Muscle of leg (tissue), 11 donors: ENCODE results near the gene SYT9. TPM values are rescaled to one million over a fixed set of nuclear protein-coding genes. Genes with fewer than 3 reads are reported as not detected.

Experiments
- DNase-seq: peaks from one replicate; pipeline ENCODE4 v3.0.0; 2013
- H3K27ac ChIP-seq: one replicate; pipeline ENCODE4 v1.5.1; 2013; ENCODE audit warnings: mild to moderate bottlenecking, low read length, control low read depth
- H3K27me3 ChIP-seq: one replicate; pipeline ENCODE4 v1.6.1; 2013; ENCODE audit warnings: low read length; ENCODE audit not compliant: control insufficient read depth, insufficient read depth
- H3K36me3 ChIP-seq: one replicate; pipeline ENCODE4 v1.6.1; 2013; ENCODE audit warnings: low read length; ENCODE audit not compliant: control insufficient read depth, insufficient read depth
- H3K4me1 ChIP-seq: one replicate; pipeline ENCODE4 v1.6.1; 2013; ENCODE audit warnings: low read length; ENCODE audit not compliant: control insufficient read depth, insufficient read depth
- H3K4me3 ChIP-seq: one replicate; pipeline ENCODE4 v1.5.1; 2013; ENCODE audit warnings: low read length, control low read depth
- H3K9me3 ChIP-seq: replicated peaks from 2 replicates; pipeline ENCODE4 v1.6.1; 2013; ENCODE audit warnings: low read depth, low read length; ENCODE audit not compliant: control insufficient read depth
- WGBS: methylation state at CpG from one replicate; pipeline ENCODE4 v1.1.5; 2013; ENCODE audit warnings: missing lambda C conversion rate; ENCODE audit not compliant: insufficient coverage; 5-methylcytosine and 5-hydroxymethylcytosine counted together
- polyA plus RNA-seq, 8 donors: library from polyadenylated mRNA; unstranded; fragments of 120-200 nt; gene quantifications; one replicate each; pipeline versions ENCODE4 v1.2.1 to v1.2.3, GENCODE V29; 2013; ENCODE audit warnings: inconsistent platforms in 1 of 8, low replicate concordance in 1 of 8; ENCODE audit not compliant: insufficient read length in 8 of 8, insufficient read depth in 1 of 8
- total RNA-seq: library from RNA; stranded (reverse); fragments of 120-200 nt; gene quantifications from one replicate; pipeline ENCODE4 v1.2.4, GENCODE V29; 2013

The SYT9 gene
- total and polyA plus RNA-seq, 9 donors, result 0.19 to 1.1 (median 0.54) TPM

- WGBS, result no CpG with 5 or more reads among the region's 3 CpGs
- H3K4me3 ChIP-seq, result no peak overlapping the region
- H3K9me3 ChIP-seq, result no peaks in the 10 kb centered on the region
These were observed 18.6 kb downstream of the SYT9 start for GRCh38 chr11:7270233-7270865.

DNA sequence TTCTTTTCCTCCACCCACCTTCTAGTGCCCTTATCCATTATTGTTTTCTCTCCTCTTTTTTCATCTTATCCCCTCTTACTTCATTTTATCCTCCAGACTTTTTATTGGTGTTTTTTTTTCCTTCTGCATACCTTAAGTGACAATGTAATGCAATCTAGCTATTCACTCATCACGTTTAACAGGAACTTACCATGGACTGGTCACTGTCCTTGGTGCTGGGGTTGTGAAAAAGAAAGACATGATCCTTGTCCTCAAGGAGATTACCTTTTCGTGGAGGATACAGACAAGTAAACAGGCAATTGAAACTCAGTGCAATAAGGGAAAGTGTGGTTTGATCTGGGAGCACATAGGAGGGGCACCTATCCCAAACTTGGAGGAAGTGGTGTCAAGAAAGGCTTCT, 20.7 kb downstream of the SYT9 start:
- 55% methylated on average over 1 of the region's 2 CpGs for WGBS
- DNase-seq, result no peak
- Histone ChIP-seq H3K9me3 (no peaks in the 10 kb centered on the region), H3K36me3 (no peaks in the 10 kb centered on the region), H3K4me3 (no peak overlapping the region), H3K27me3 (no peaks in the 10 kb centered on the region), H3K4me1 (no peaks in the 10 kb centered on the region), H3K27ac (no peak overlapping the region)

More at GRCh38 chr11:7270233-7270865, 18.6 kb downstream of the SYT9 start:
- Histone ChIP-seq H3K4me1 (no peaks in the 10 kb centered on the region), H3K27me3 (no peaks in the 10 kb centered on the region), H3K27ac (no peak overlapping the region), H3K36me3 (no peaks in the 10 kb centered on the region)
- DNase-seq, result no peak

GRCh38 chr11:7275133-7275532, 23.4 kb downstream of the SYT9 start:
- Histone ChIP-seq H3K27me3 (no peaks in the 10 kb centered on the region), H3K4me1 (no peaks in the 10 kb centered on the region), H3K9me3 (no peaks in the 10 kb centered on the region), H3K36me3 (no peaks in the 10 kb centered on the region), H3K4me3 (no peak overlapping the region), H3K27ac (no peak overlapping the region)
- no peak for DNase-seq

GRCh38 chr11:7278314-7278917, 26.7 kb downstream of the SYT9 start:
- no peaks in the 10 kb centered on the region for H3K9me3 ChIP-seq
- H3K27me3 ChIP-seq, result no peaks in the 10 kb centered on the region
- H3K4me3 ChIP-seq, result no peak overlapping the region
- DNase-seq, result peak; percentile 8
- no CpG with 5 or more reads among the region's 3 CpGs for WGBS
- H3K36me3 ChIP-seq, result no peaks in the 10 kb centered on the region
- H3K4me1 ChIP-seq, result no peaks in the 10 kb centered on the region
- H3K27ac ChIP-seq, result no peak overlapping the region

- Histone ChIP-seq H3K4me3 (no peak overlapping the region), H3K4me1 (no peaks in the 10 kb centered on the region), H3K27me3 (no peaks in the 10 kb centered on the region), H3K27ac (no peak overlapping the region), H3K36me3 (no peaks in the 10 kb centered on the region), H3K9me3 (no peaks in the 10 kb centered on the region)
- WGBS, result no CpG with 5 or more reads among the region's 1 CpG
- no peak for DNase-seq
These were observed 28.0 kb downstream of the SYT9 start for GRCh38 chr11:7279676-7280075.

DNA sequence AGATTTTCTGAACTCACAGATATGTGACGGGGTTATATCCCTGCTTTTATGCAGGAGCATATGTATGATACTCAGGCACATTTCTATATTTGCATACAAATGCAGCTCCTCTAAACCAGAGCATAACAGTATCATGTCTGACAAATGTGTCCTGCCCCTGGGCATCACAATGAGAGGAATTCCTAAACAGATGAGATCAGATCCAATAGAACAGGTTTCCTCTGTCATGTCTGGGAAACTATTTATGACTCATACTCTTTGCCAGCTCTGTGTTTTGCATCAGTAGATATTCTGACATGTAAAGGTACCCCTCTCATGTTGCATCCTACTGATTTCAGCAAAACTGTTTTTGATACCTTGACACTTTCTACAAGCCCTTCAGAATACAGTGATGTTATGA, 29.4 kb downstream of the SYT9 start:
- Histone ChIP-seq H3K4me3 (no peak overlapping the region), H3K27me3 (no peaks in the 10 kb centered on the region)
- no peak for DNase-seq

GRCh38 chr11:7281809-7282208, 30.1 kb downstream of the SYT9 start:
- no CpG with 5 or more reads among the region's 1 CpG for WGBS
- Histone ChIP-seq H3K27me3 (no peaks in the 10 kb centered on the region), H3K36me3 (no peaks in the 10 kb centered on the region), H3K4me3 (no peak overlapping the region), H3K27ac (no peak overlapping the region), H3K4me1 (no peaks in the 10 kb centered on the region), H3K9me3 (peaks cover 4% of the 10 kb centered on the region)
- peak; percentile 54 for DNase-seq

More for the DNA sequence above, 29.4 kb downstream of the SYT9 start:
- H3K36me3 ChIP-seq, result no peaks in the 10 kb centered on the region
- H3K9me3 ChIP-seq, result peaks cover 2% of the 10 kb centered on the region
- H3K27ac ChIP-seq, result no peak overlapping the region
- no CpG with 5 or more reads among the region's 1 CpG for WGBS
- H3K4me1 ChIP-seq, result no peaks in the 10 kb centered on the region

- DNase-seq, result no peak
- Histone ChIP-seq H3K4me1 (no peaks in the 10 kb centered on the region), H3K27me3 (no peaks in the 10 kb centered on the region), H3K36me3 (no peaks in the 10 kb centered on the region), H3K9me3 (peaks cover 4% of the 10 kb centered on the region), H3K4me3 (no peak overlapping the region), H3K27ac (no peak overlapping the region)
- 92% methylated on average over 1 of the region's 1 CpG for WGBS
These were observed 34.5 kb downstream of the SYT9 start for GRCh38 chr11:7286178-7286577.

DNA sequence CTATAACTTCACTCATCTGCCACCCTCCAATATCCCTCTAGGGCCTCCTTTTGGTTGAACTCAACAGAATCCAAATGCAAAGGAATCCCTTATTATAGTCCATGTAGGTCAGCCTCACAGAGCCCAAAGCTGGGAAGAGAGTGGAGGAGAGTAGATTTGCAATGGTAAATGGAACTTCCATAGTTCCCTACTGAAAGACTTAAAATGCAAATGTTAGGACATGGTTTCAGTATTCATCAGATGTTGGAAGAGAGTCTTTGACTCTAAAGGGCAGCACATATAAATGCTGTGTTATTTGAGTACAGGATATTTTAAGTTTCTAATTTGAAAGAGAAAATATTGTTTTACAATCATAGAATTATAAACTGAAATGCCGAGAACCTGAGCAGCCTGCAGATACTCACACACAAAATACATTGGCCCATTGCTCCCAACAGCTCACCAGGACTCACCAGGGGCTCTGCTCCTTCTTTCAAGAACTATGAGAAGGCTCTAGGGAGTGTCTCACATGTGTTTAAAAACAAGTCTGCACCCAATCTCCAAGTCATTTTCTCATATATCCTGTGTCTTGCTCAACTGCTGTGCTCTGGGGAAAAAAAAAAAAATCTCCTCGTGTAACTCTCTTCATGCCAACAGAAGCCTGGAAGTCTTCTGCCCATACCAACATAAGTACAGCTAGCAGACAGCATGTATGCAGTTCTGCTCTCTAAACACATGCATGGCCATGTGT, 39.6 kb downstream of the SYT9 start:
- no peaks in the 10 kb centered on the region for H3K4me1 ChIP-seq
- WGBS, result no CpG with 5 or more reads among the region's 2 CpGs
- H3K27me3 ChIP-seq, result no peaks in the 10 kb centered on the region
- H3K4me3 ChIP-seq, result no peak overlapping the region
- no peaks in the 10 kb centered on the region for H3K9me3 ChIP-seq
- no peak for DNase-seq
- H3K27ac ChIP-seq, result no peak overlapping the region
- H3K36me3 ChIP-seq, result no peaks in the 10 kb centered on the region

- Histone ChIP-seq H3K9me3 (no peaks in the 10 kb centered on the region), H3K27ac (no peak overlapping the region), H3K4me1 (no peaks in the 10 kb centered on the region), H3K27me3 (no peaks in the 10 kb centered on the region), H3K4me3 (no peak overlapping the region), H3K36me3 (no peaks in the 10 kb centered on the region)
- no peak for DNase-seq
- WGBS, result 90% methylated on average over 2 of the region's 2 CpGs
These were observed 41.2 kb downstream of the SYT9 start for GRCh38 chr11:7292922-7293321.
